LNCaP clone FGC (cell line): ENCODE data around the gene C4orf50.
"Not testable (repeated sequence)": the region's sequence is repeated elsewhere in the genome, so short reads cannot be mapped to it uniquely, and the experiment has no call there.

ENCODE experiments used
- DNase-seq: peaks from one replicate; pipeline ENCODE4 v3.0.0-alpha.2; 2011; ENCODE audit warnings: low read depth
- H3K4me3 ChIP-seq: 2 replicates; pipeline ENCODE4 v1.5.1; 2011; ENCODE audit warnings: mild to moderate bottlenecking, low read depth, low read length, control low read depth
- CTCF ChIP-seq: IDR thresholded peaks from 2 replicates; pipeline ENCODE4 v1.5.1; 2012; ENCODE audit warnings: mild to moderate bottlenecking; ENCODE audit not compliant: control insufficient read depth, insufficient read depth; ENCODE audit errors: extremely low read depth

The C4orf50 gene

DNA sequence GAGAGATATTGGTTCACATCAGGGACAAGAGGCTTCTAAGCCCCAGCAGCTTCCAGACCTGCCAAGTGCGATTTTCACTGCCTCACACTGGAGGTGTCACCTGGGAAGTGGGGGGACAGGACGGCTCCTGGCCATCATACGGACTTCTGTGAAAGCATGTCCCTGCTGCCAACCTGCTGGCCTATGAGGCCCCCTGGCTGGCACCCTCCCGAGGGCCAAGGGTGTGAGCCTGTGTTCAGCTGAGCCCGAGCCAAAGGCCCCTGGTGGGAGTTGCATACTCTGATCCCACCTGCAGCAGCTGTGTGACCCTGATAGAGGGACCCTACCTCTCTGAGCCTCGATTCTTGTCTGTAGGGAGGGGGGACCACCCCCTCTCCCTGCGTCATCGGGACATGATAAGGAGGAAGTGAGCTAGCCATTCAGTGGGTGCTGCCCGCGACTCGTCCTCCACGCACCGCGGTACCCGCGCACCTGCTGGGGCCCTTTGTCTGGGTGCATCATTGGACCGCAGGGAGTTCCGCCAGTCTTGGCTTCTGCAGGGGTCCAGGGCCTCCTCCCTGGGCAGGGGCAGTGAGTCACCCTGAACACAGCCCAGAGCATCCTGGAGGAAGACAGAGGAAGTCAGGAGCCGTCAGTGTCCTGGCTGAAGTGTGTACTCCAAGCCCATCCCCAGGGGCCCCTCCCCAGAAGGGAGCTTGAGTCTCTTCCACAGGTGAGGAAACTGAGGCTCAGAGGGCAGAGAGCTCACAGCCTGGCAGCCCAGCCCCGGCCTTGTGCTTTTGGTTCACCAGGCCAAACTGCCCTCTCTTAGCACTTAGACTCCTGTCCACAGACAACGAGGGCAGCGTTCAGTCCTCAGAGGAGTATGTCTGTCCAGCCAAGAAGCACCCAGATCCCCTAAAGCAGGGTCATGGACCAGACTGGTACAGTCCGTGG lies 24.1 kb downstream of the C4orf50 start:
- no peak for TF ChIP-seq CTCF
- H3K4me3 ChIP-seq, result no peak overlapping the region
- no peak for DNase-seq

GRCh38 chr4:5993346-5993745 lies 24.9 kb downstream of the C4orf50 start:
- H3K4me3 ChIP-seq, DNase-seq: not testable (repeated sequence)

DNA sequence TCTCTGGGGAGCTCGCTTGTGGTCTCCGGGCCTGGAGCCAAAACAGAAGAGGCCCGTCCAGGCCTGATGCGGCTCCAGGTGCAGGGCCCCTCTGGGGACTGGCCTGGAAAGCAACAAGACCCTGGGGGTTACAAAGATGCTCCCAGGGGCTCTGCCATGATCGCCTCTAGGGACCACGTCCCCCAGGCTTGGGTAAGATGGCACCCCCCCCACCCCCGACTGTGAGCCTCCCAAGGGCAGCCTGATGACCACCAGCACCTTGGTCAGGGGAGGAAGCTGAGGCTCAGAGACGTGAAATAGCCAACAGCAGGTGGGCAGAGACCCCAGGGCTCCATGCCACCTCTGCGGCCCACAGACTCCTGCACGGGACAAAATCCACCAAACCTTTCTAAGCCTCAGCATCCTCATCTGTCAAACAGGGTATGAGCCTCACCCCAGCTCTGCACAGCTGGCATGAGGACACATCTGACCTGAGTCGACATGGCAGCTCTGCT lies 25.4 kb downstream of the C4orf50 start:
- no peak for DNase-seq
- H3K4me3 ChIP-seq, result no peak overlapping the region
- TF ChIP-seq CTCF, result no peak

GRCh38 chr4:5992171-5992827 lies 25.9 kb downstream of the C4orf50 start:
- DNase-seq, result no peak
- TF ChIP-seq CTCF, result no peak
- H3K4me3 ChIP-seq, result no peak overlapping the region

DNA sequence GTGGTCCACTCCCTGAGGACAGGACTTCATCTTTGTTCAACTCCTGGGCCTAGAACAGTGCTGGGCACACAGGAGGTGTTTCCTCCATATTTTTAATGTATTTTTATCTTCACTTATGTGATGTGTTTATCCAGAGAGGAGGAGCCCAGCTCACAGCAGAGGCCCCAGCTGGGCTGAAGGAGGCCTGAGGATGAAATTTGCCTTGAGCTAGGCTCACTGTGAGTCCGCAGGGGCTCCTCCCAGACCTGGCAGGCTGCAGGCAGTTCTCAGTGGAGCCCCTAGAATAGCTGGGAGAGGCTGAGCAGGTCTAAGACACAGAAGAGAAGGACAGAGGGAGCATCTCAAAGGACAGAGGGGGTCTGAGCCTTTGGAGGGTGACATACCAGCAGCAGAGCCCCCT lies 26.8 kb downstream of the C4orf50 start:
- no peak overlapping the region for H3K4me3 ChIP-seq
- DNase-seq, result no peak
- no peak for TF ChIP-seq CTCF

DNA sequence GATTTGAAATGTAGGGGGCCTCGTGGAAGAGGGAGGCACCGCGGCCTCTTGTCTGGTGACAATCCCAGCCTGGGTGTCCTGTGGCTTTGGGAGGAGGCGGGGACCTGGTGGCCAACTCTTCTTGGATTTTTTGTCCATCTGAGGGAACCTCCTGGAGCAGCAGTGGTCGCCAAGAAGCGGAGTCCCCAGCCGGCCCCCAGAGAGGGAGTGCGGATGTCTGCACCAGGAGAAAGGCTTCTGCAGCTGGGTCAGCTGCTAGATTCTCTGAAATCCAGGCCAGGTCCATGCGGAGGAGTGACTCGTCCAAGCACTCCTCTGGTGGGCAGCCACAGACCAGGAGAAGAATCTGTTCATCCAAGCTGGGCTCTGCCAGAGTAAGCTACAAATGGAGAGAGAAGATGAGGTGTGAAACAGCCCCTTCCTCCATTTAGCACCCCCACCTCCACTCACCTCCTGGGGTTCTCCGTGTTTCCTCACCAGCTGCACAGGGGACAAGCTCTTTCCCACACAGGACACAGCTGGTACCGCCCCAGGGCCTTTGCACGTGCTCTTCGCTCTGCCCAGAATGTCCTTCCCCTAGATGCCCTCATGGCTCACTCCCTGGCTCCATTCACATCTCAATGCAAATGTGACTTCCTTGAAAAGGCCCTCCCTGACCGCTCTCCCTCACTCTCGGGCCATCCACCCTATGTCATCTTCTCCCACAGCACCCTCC lies 27.6 kb downstream of the C4orf50 start:
- DNase-seq, result no peak
- TF ChIP-seq CTCF, result no peak
- no peak overlapping the region for H3K4me3 ChIP-seq
